Smooth muscle cell (in vitro differentiated cells): ENCODE data around the gene PSMD8. TPM values are rescaled to one million over a fixed set of nuclear protein-coding genes. Genes with fewer than 3 reads are reported as not detected.
"Not testable (repeated sequence)": the region's sequence is repeated elsewhere in the genome, so short reads cannot be mapped to it uniquely, and the experiment has no call there.

Experiments used
- DNase-seq: peaks from one replicate; lab custom pipeline; 2025; ENCODE audit not compliant: unreplicated experiment; lab: John Stamatoyannopoulos, UW
- H2AFZ ChIP-seq: fragments of 200-600 bp; sonication (generic); 2 replicates; pipeline ENCODE4 v1.6.0; 2016; ENCODE audit warnings: antibody characterized with exemption, low read depth, mild to moderate bottlenecking
- H3F3A ChIP-seq: fragments of 200-600 bp; sonication (generic); 2 replicates; pipeline ENCODE4 v1.6.0; 2017; ENCODE audit warnings: antibody characterized with exemption, low read depth
- H3K27ac ChIP-seq: fragments of 200-600 bp; sonication (generic); 2 replicates; pipeline ENCODE4 v1.5.1; 2016; ENCODE audit warnings: low read depth, mild to moderate bottlenecking
- H3K27me3 ChIP-seq: fragments of 200-600 bp; sonication (generic); 2 replicates; pipeline ENCODE4 v1.6.1; 2016; ENCODE audit warnings: low read depth, mild to moderate bottlenecking
- H3K36me3 ChIP-seq: fragments of 200-600 bp; sonication (generic); 2 replicates; pipeline ENCODE4 v1.5.1; 2016; ENCODE audit warnings: low read depth
- H3K4me1 ChIP-seq: fragments of 200-600 bp; sonication (generic); 2 replicates; pipeline ENCODE4 v1.5.1; 2016; ENCODE audit warnings: low read depth
- H3K4me2 ChIP-seq: fragments of 200-600 bp; sonication (generic); 2 replicates; pipeline ENCODE4 v1.6.0; 2016; ENCODE audit warnings: mild to moderate bottlenecking
- H3K4me3 ChIP-seq: fragments of 200-600 bp; sonication (generic); 2 replicates; pipeline ENCODE4 v1.5.1; 2016; ENCODE audit warnings: mild to moderate bottlenecking
- H3K79me2 ChIP-seq: fragments of 200-600 bp; sonication (generic); 2 replicates; pipeline ENCODE4 v1.6.0; 2016; ENCODE audit warnings: low read depth, mild to moderate bottlenecking
- H3K9ac ChIP-seq: fragments of 200-600 bp; sonication (generic); 2 replicates; pipeline ENCODE4 v1.6.0; 2016; ENCODE audit warnings: low read depth
- H3K9me3 ChIP-seq: fragments of 200-600 bp; sonication (generic); replicated peaks from 2 replicates; pipeline ENCODE4 v1.5.1; 2016; ENCODE audit warnings: low read depth
- H4K20me1 ChIP-seq: fragments of 200-600 bp; sonication (generic); 2 replicates; pipeline ENCODE4 v1.6.0; 2016; ENCODE audit warnings: low read depth
- WGBS: methylation state at CpG from one replicate; pipeline ENCODE4 v1.1.7; 2016; ENCODE audit warnings: low lambda C conversion rate; 5-methylcytosine and 5-hydroxymethylcytosine counted together
- polyA plus RNA-seq: library from polyadenylated mRNA; unstranded; fragments of >200 nt; fragmentation: Nextera tagmentation; extraction: Ambion mirVana; gene quantifications from 2 replicates; pipeline ENCODE4 v1.2.1, GENCODE V29; 2016
- total RNA-seq: library from RNA; depleted of rRNA; stranded (reverse); fragments of >200 nt; gene quantifications from 2 replicates; pipeline ENCODE4 v1.2.3, GENCODE V29; 2014
- TF ChIP-seq, protein P1 (sequence below): fragments of 200-600 bp; sonication (generic); IDR thresholded peaks from 2 replicates; pipeline ENCODE4 v1.5.1; 2017; ENCODE audit warnings: borderline replicate concordance, mild to moderate bottlenecking, antibody characterized with exemption; ENCODE audit not compliant: insufficient read depth, poor library complexity, severe bottlenecking

Gene PSMD8
- total and polyA plus RNA-seq, 2 experiments from 2014 or later = 377 to 404 TPM

GRCh38 chr19:38409631-38410133, 35.3 kb downstream of the PSMD8 start:
- no peak overlapping the region for H3K27ac ChIP-seq
- 87% methylated on average over 7 of the region's 7 CpGs for WGBS
- no peak overlapping the region for H3K9ac ChIP-seq
- no peak overlapping the region for H3K4me2 ChIP-seq
- H3F3A ChIP-seq = no peaks in the 10 kb centered on the region
- H3K79me2 ChIP-seq = no peaks in the 10 kb centered on the region
- H3K36me3 ChIP-seq = no peaks in the 10 kb centered on the region
- H3K9me3 ChIP-seq = no peaks in the 10 kb centered on the region
- H3K4me1 ChIP-seq = no peaks in the 10 kb centered on the region
- no peak for DNase-seq
- TF ChIP-seq, protein P1, sequence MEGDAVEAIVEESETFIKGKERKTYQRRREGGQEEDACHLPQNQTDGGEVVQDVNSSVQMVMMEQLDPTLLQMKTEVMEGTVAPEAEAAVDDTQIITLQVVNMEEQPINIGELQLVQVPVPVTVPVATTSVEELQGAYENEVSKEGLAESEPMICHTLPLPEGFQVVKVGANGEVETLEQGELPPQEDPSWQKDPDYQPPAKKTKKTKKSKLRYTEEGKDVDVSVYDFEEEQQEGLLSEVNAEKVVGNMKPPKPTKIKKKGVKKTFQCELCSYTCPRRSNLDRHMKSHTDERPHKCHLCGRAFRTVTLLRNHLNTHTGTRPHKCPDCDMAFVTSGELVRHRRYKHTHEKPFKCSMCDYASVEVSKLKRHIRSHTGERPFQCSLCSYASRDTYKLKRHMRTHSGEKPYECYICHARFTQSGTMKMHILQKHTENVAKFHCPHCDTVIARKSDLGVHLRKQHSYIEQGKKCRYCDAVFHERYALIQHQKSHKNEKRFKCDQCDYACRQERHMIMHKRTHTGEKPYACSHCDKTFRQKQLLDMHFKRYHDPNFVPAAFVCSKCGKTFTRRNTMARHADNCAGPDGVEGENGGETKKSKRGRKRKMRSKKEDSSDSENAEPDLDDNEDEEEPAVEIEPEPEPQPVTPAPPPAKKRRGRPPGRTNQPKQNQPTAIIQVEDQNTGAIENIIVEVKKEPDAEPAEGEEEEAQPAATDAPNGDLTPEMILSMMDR = no peak
- H3K4me3 ChIP-seq = no peak overlapping the region
- H2AFZ ChIP-seq = no peak overlapping the region
- H4K20me1 ChIP-seq = no peaks in the 10 kb centered on the region
- H3K27me3 ChIP-seq = no peaks in the 10 kb centered on the region

GRCh38 chr19:38410407-38410806, 36.0 kb downstream of the PSMD8 start:
- not testable (repeated sequence) for H3F3A ChIP-seq, H3K4me3 ChIP-seq, H3K27ac ChIP-seq, H2AFZ ChIP-seq, H3K27me3 ChIP-seq, H3K36me3 ChIP-seq, H3K9me3 ChIP-seq, H3K4me2 ChIP-seq, DNase-seq, H3K79me2 ChIP-seq, H4K20me1 ChIP-seq, H3K9ac ChIP-seq, H3K4me1 ChIP-seq
- 87% methylated on average over 6 of the region's 6 CpGs for WGBS

- H3K9ac ChIP-seq = no peak overlapping the region
- WGBS = 93% methylated on average over 13 of the region's 13 CpGs
These were observed 36.8 kb downstream of the PSMD8 start for GRCh38 chr19:38411041-38411712.

GRCh38 chr19:38411898-38412297, 37.5 kb downstream of the PSMD8 start:
- not testable (repeated sequence) for H3K4me1 ChIP-seq, H4K20me1 ChIP-seq, H3F3A ChIP-seq, H3K27me3 ChIP-seq, H3K27ac ChIP-seq, DNase-seq, H3K79me2 ChIP-seq, H3K9ac ChIP-seq, H3K36me3 ChIP-seq, H3K4me3 ChIP-seq, H3K4me2 ChIP-seq, H3K9me3 ChIP-seq, H2AFZ ChIP-seq
- WGBS = 94% methylated on average over 5 of the region's 5 CpGs

More at GRCh38 chr19:38411041-38411712, 36.8 kb downstream of the PSMD8 start:
- TF ChIP-seq, protein P1 = no peak
- DNase-seq = no peak
- Histone ChIP-seq H2AFZ (no peak overlapping the region), H3K9me3 (no peaks in the 10 kb centered on the region), H3K27me3 (no peaks in the 10 kb centered on the region), H3K36me3 (no peaks in the 10 kb centered on the region), H3K4me1 (no peaks in the 10 kb centered on the region), H3F3A (no peaks in the 10 kb centered on the region), H3K4me3 (no peak overlapping the region), H4K20me1 (no peaks in the 10 kb centered on the region), H3K27ac (no peak overlapping the region), H3K79me2 (no peaks in the 10 kb centered on the region), H3K4me2 (no peak overlapping the region)
